K562 (cell line): ENCODE results near the gene PNPLA7. TPM values are rescaled to one million over a fixed set of nuclear protein-coding genes. Genes with fewer than 3 reads are reported as not detected.

Source experiments
- CEBPB ChIP-seq: fragments of 450-650 bp; IDR thresholded peaks from 2 replicates; pipeline ENCODE4 v1.6.1; 2016; ENCODE audit warnings: missing genetic modification characterization, missing compliant biosample characterization
- JUNB ChIP-seq: fragments of 450-650 bp; formaldehyde crosslinking; conservative IDR thresholded peaks from 2 replicates; pipeline ENCODE4 v1.4.0; 2020; ENCODE audit warnings: mild to moderate bottlenecking
- KDM1A ChIP-seq, 2 experiments: fragments of 450-650 bp; IDR thresholded peaks; 2 replicates each; pipeline ENCODE4 v1.6.1; 2016; ENCODE audit warnings: mild to moderate bottlenecking in 2 of 2
- PPARD ChIP-seq: fragments of 250-450 bp; sonication (Bioruptor Pico); IDR thresholded peaks from 2 replicates; pipeline ENCODE4 v1.8.0; 2022; ENCODE audit warnings: inconsistent platforms, mild to moderate bottlenecking, moderate library complexity
- SMAD2 ChIP-seq: fragments of 150-350 bp; IDR thresholded peaks from 2 replicates; pipeline ENCODE4 v1.6.1; 2014; ENCODE audit warnings: low read depth, mild to moderate bottlenecking, low read length
- ZNF232 ChIP-seq: sonication (generic); formaldehyde crosslinking; IDR thresholded peaks from 2 replicates; pipeline ENCODE4 v1.8.0; 2022; ENCODE audit warnings: mild to moderate bottlenecking, missing genetic modification reagents
- ZNF695 ChIP-seq: fragments of 450-650 bp; formaldehyde crosslinking; IDR thresholded peaks from 2 replicates; pipeline ENCODE4 v1.4.0; 2020; ENCODE audit warnings: mild to moderate bottlenecking, moderate library complexity
- ZNF75A ChIP-seq: fragments of 450-650 bp; formaldehyde crosslinking; IDR thresholded peaks from 2 replicates; pipeline ENCODE4 v1.4.0; 2020; ENCODE audit warnings: mild to moderate bottlenecking
- ZNF77 ChIP-seq: fragments of 250-450 bp; sonication (Bioruptor Pico); IDR thresholded peaks from 2 replicates; pipeline ENCODE4 v1.5.0; 2020
- polyA plus RNA-seq, 8 experiments: library from polyadenylated mRNA; depleted of rRNA in 4 of 8; stranded (reverse) in 5 of 8; unstranded in 3 of 8; fragments of >200 nt; fragmentation: Nextera tagmentation in 2 of 8; fragmentation: Illumina TruSeq in 1 of 8; extraction: Ambion mirVana in 2 of 8; extraction: Trizol in 1 of 8; gene quantifications; 2 replicates each; pipeline versions ENCODE4 v1.2.1 to v1.2.3, GENCODE V29; 2011 to 2014; ENCODE audit warnings: inconsistent platforms in 1 of 8, missing spikeins in 1 of 8
- total RNA-seq, 7 experiments: library from RNA; depleted of rRNA in 6 of 7; stranded (reverse); fragments of >200 nt in 6 of 7; fragmentation: Illumina TruSeq in 2 of 7; extraction: Trizol in 2 of 7; gene quantifications; 2 replicates each; pipeline versions ENCODE4 v1.2.1 to v1.2.3, GENCODE V29; 2011 to 2021; ENCODE audit warnings: low replicate concordance in 1 of 7
- TF ChIP-seq, protein P1 (sequence below): fragments of 450-650 bp; IDR thresholded peaks from 2 replicates; pipeline ENCODE4 v1.6.1; 2016; ENCODE audit warnings: mild to moderate bottlenecking, moderate library complexity
- TF ChIP-seq, protein P2 (sequence below): fragments of 200-400 bp; formaldehyde crosslinking; IDR thresholded peaks from 2 replicates; pipeline ENCODE4 v1.6.1; 2017; ENCODE audit warnings: mild to moderate bottlenecking, low read depth, low read length, moderate library complexity
- TF ChIP-seq, protein P3 (sequence below): fragments of 150-350 bp; IDR thresholded peaks from 2 replicates; pipeline ENCODE4 v1.6.1; 2014; ENCODE audit warnings: low read depth, mild to moderate bottlenecking, low read length, borderline replicate concordance

PNPLA7 gene
- total and polyA plus RNA-seq, 9 of the 15 experiments (the other 6 are each of a cell fraction or from before 2014, with no cell fraction given) = 0.01 to 0.85 (median 0.19) TPM; not detected in 1

DNA sequence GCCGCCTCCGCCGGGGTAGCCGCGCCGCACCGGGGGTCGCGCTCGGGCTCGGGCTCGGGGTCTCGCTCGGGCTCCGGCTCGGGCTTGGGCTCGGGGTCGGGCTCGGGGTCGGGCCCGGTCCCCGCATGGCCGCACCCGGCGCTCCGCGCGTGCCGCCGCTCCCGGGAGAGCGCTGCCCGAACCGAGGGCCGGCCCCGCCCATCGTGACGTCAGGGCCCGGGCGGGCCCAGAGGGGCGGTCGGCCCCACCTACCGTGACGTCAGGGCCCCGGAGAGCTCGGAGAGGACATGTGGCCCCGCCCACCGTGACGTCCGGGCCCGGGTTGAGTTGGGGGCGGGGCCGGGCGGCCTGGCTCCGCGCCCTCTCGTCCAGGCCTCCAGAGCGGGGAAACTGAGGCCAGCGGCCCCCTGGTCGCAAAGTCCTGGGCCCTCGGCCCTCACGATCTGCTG is 91.0 kb downstream of the PNPLA7 start, which contains the start of gene NSMF (continued):
- TF ChIP-seq, protein P1, sequence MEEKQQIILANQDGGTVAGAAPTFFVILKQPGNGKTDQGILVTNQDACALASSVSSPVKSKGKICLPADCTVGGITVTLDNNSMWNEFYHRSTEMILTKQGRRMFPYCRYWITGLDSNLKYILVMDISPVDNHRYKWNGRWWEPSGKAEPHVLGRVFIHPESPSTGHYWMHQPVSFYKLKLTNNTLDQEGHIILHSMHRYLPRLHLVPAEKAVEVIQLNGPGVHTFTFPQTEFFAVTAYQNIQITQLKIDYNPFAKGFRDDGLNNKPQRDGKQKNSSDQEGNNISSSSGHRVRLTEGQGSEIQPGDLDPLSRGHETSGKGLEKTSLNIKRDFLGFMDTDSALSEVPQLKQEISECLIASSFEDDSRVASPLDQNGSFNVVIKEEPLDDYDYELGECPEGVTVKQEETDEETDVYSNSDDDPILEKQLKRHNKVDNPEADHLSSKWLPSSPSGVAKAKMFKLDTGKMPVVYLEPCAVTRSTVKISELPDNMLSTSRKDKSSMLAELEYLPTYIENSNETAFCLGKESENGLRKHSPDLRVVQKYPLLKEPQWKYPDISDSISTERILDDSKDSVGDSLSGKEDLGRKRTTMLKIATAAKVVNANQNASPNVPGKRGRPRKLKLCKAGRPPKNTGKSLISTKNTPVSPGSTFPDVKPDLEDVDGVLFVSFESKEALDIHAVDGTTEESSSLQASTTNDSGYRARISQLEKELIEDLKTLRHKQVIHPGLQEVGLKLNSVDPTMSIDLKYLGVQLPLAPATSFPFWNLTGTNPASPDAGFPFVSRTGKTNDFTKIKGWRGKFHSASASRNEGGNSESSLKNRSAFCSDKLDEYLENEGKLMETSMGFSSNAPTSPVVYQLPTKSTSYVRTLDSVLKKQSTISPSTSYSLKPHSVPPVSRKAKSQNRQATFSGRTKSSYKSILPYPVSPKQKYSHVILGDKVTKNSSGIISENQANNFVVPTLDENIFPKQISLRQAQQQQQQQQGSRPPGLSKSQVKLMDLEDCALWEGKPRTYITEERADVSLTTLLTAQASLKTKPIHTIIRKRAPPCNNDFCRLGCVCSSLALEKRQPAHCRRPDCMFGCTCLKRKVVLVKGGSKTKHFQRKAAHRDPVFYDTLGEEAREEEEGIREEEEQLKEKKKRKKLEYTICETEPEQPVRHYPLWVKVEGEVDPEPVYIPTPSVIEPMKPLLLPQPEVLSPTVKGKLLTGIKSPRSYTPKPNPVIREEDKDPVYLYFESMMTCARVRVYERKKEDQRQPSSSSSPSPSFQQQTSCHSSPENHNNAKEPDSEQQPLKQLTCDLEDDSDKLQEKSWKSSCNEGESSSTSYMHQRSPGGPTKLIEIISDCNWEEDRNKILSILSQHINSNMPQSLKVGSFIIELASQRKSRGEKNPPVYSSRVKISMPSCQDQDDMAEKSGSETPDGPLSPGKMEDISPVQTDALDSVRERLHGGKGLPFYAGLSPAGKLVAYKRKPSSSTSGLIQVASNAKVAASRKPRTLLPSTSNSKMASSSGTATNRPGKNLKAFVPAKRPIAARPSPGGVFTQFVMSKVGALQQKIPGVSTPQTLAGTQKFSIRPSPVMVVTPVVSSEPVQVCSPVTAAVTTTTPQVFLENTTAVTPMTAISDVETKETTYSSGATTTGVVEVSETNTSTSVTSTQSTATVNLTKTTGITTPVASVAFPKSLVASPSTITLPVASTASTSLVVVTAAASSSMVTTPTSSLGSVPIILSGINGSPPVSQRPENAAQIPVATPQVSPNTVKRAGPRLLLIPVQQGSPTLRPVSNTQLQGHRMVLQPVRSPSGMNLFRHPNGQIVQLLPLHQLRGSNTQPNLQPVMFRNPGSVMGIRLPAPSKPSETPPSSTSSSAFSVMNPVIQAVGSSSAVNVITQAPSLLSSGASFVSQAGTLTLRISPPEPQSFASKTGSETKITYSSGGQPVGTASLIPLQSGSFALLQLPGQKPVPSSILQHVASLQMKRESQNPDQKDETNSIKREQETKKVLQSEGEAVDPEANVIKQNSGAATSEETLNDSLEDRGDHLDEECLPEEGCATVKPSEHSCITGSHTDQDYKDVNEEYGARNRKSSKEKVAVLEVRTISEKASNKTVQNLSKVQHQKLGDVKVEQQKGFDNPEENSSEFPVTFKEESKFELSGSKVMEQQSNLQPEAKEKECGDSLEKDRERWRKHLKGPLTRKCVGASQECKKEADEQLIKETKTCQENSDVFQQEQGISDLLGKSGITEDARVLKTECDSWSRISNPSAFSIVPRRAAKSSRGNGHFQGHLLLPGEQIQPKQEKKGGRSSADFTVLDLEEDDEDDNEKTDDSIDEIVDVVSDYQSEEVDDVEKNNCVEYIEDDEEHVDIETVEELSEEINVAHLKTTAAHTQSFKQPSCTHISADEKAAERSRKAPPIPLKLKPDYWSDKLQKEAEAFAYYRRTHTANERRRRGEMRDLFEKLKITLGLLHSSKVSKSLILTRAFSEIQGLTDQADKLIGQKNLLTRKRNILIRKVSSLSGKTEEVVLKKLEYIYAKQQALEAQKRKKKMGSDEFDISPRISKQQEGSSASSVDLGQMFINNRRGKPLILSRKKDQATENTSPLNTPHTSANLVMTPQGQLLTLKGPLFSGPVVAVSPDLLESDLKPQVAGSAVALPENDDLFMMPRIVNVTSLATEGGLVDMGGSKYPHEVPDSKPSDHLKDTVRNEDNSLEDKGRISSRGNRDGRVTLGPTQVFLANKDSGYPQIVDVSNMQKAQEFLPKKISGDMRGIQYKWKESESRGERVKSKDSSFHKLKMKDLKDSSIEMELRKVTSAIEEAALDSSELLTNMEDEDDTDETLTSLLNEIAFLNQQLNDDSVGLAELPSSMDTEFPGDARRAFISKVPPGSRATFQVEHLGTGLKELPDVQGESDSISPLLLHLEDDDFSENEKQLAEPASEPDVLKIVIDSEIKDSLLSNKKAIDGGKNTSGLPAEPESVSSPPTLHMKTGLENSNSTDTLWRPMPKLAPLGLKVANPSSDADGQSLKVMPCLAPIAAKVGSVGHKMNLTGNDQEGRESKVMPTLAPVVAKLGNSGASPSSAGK = no peak
- TF ChIP-seq ZNF77 (CRISPR knock-in tag) (no peak), SMAD2 (no peak), PPARD (no peak), CEBPB (no peak), ZNF695 (CRISPR knock-in tag) (no peak), JUNB (CRISPR knock-in tag) (no peak), ZNF75A (CRISPR knock-in tag) (no peak), KDM1A (IDR thresholded peaks at IDR 0.05) (no peak), ZNF232 (CRISPR knock-in tag) (no peak)
- TF ChIP-seq, protein P2, sequence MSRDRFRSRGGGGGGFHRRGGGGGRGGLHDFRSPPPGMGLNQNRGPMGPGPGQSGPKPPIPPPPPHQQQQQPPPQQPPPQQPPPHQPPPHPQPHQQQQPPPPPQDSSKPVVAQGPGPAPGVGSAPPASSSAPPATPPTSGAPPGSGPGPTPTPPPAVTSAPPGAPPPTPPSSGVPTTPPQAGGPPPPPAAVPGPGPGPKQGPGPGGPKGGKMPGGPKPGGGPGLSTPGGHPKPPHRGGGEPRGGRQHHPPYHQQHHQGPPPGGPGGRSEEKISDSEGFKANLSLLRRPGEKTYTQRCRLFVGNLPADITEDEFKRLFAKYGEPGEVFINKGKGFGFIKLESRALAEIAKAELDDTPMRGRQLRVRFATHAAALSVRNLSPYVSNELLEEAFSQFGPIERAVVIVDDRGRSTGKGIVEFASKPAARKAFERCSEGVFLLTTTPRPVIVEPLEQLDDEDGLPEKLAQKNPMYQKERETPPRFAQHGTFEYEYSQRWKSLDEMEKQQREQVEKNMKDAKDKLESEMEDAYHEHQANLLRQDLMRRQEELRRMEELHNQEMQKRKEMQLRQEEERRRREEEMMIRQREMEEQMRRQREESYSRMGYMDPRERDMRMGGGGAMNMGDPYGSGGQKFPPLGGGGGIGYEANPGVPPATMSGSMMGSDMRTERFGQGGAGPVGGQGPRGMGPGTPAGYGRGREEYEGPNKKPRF = no peak
- TF ChIP-seq, protein P3, sequence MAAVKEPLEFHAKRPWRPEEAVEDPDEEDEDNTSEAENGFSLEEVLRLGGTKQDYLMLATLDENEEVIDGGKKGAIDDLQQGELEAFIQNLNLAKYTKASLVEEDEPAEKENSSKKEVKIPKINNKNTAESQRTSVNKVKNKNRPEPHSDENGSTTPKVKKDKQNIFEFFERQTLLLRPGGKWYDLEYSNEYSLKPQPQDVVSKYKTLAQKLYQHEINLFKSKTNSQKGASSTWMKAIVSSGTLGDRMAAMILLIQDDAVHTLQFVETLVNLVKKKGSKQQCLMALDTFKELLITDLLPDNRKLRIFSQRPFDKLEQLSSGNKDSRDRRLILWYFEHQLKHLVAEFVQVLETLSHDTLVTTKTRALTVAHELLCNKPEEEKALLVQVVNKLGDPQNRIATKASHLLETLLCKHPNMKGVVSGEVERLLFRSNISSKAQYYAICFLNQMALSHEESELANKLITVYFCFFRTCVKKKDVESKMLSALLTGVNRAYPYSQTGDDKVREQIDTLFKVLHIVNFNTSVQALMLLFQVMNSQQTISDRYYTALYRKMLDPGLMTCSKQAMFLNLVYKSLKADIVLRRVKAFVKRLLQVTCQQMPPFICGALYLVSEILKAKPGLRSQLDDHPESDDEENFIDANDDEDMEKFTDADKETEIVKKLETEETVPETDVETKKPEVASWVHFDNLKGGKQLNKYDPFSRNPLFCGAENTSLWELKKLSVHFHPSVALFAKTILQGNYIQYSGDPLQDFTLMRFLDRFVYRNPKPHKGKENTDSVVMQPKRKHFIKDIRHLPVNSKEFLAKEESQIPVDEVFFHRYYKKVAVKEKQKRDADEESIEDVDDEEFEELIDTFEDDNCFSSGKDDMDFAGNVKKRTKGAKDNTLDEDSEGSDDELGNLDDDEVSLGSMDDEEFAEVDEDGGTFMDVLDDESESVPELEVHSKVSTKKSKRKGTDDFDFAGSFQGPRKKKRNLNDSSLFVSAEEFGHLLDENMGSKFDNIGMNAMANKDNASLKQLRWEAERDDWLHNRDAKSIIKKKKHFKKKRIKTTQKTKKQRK = no peak
